ENCODE results near the gene CLEC4M.

CLEC4M gene

GRCh38 chr19:7766535-7766934, 3.5 kb downstream of the CLEC4M start:
- Histone ChIP-seq H3K9ac (ENCODE audit: low read length) (no peak overlapping the region), H3K79me2 (ENCODE audit: insufficient read depth, low read length) (no peaks in the 10 kb centered on the region), H3K4me1 (ENCODE audit: insufficient read depth, low read length, severe bottlenecking) (no peaks in the 10 kb centered on the region), H3K27me3 (ENCODE audit: insufficient read depth, low read length) (no peaks in the 10 kb centered on the region; the same call in 1 of the 2 replicates), H3F3A (ENCODE audit: insufficient read depth, low read length) (no peaks in the 10 kb centered on the region), H4K20me1 (ENCODE audit: insufficient read depth, low read length) (no peaks in the 10 kb centered on the region), H3K4me3 (ENCODE audit: low read depth, low read length, poor library complexity, severe bottlenecking) (no peak overlapping the region), H3K4me2 (ENCODE audit: low read length) (no peak overlapping the region), H3K9me3 (ENCODE audit: low read length) (no peaks in the 10 kb centered on the region), H2AFZ (ENCODE audit: low read length) (no peak overlapping the region), H3K36me3 (ENCODE audit: insufficient read depth, low read length) (no peaks in the 10 kb centered on the region), H3K9me2 (ENCODE audit: low read depth, low read length) (no peaks in the 10 kb centered on the region), H3K27ac (ENCODE audit: low read depth, low read length, poor library complexity, severe bottlenecking) (no peak overlapping the region)
- TF ChIP-seq CTCF (IDR thresholded peaks at IDR 0.05; ENCODE audit: low read length): no peak
- no peak for TF ChIP-seq EZH2 (IDR thresholded peaks at IDR 0.05; ENCODE audit: borderline replicate concordance, low read length)

DNA sequence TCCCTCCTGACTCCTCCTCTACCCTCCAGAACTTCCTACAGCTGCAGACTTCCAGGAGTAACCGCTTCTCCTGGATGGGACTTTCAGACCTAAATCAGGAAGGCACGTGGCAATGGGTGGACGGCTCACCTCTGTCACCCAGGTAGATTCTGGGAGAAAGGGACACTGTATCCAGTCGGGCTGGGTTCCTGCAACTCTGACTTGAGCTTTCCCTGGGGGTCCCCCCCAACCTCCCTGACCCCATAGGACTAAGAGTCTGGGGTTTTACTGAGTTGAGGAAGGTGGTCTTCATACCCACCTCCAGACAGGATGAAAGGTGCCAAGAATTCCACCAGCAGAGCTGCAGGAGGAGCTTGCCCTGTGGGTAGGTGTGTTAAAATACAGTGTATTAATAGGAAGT, 4.4 kb downstream of the CLEC4M start:
- Histone ChIP-seq H2AFZ (ENCODE audit: low read length) (no peak overlapping the region), H3K4me2 (ENCODE audit: low read length) (no peak overlapping the region), H3K27me3 (ENCODE audit: insufficient read depth, low read length) (no peaks in the 10 kb centered on the region; the same call in 1 of the 2 replicates), H3K36me3 (ENCODE audit: insufficient read depth, low read length) (no peaks in the 10 kb centered on the region), H3K9me3 (ENCODE audit: low read length) (no peaks in the 10 kb centered on the region), H3K9me2 (ENCODE audit: low read depth, low read length) (no peaks in the 10 kb centered on the region), H3K27ac (ENCODE audit: low read depth, low read length, poor library complexity, severe bottlenecking) (no peak overlapping the region), H3K4me3 (ENCODE audit: low read depth, low read length, poor library complexity, severe bottlenecking) (no peak overlapping the region), H3K9ac (ENCODE audit: low read length) (no peak overlapping the region), H3K4me1 (ENCODE audit: insufficient read depth, low read length, severe bottlenecking) (no peaks in the 10 kb centered on the region), H3K79me2 (ENCODE audit: insufficient read depth, low read length) (no peaks in the 10 kb centered on the region), H4K20me1 (ENCODE audit: insufficient read depth, low read length) (no peaks in the 10 kb centered on the region), H3F3A (ENCODE audit: insufficient read depth, low read length) (no peaks in the 10 kb centered on the region)
- TF ChIP-seq EZH2 (IDR thresholded peaks at IDR 0.05; ENCODE audit: borderline replicate concordance, low read length) (no peak), CTCF (IDR thresholded peaks at IDR 0.05; ENCODE audit: low read length) (no peak)

DNA sequence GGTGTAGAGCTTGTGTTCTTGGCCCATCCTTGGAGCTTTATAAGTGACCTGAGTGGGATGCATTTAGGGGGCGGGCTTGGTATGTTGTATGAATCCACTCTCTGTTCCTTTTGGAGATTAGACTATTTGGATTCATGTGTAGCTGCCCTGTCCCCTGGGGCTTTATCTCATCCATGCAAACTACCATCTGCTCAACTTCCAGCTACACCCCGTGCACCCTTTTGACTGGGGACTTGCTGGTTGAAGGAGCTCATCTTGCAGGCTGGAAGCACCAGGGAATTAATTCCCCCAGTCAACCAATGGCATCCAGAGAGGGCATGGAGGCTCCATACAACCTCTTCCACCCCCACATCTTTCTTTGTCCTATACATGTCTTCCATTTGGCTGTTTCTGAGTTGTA, 6.1 kb downstream of the CLEC4M start:
- no peaks in the 10 kb centered on the region; the same call in 1 of the 2 replicates for H3K27me3 ChIP-seq (ENCODE audit: insufficient read depth, low read length)
- H2AFZ ChIP-seq (ENCODE audit: low read length): no peak overlapping the region
- no peaks in the 10 kb centered on the region for H3K9me3 ChIP-seq (ENCODE audit: low read length)
- no peak overlapping the region for H3K4me2 ChIP-seq (ENCODE audit: low read length)
- no peak overlapping the region for H3K4me3 ChIP-seq (ENCODE audit: low read depth, low read length, poor library complexity, severe bottlenecking)
- no peaks in the 10 kb centered on the region for H3K4me1 ChIP-seq (ENCODE audit: insufficient read depth, low read length, severe bottlenecking)
- no peak overlapping the region for H3K9ac ChIP-seq (ENCODE audit: low read length)
- no peak overlapping the region for H3K27ac ChIP-seq (ENCODE audit: low read depth, low read length, poor library complexity, severe bottlenecking)
- no peak for TF ChIP-seq EZH2 (IDR thresholded peaks at IDR 0.05; ENCODE audit: borderline replicate concordance, low read length)
- no peak for TF ChIP-seq CTCF (IDR thresholded peaks at IDR 0.05; ENCODE audit: low read length)
- no peaks in the 10 kb centered on the region for H3F3A ChIP-seq (ENCODE audit: insufficient read depth, low read length)
- H3K9me2 ChIP-seq (ENCODE audit: low read depth, low read length): no peaks in the 10 kb centered on the region
- H3K79me2 ChIP-seq (ENCODE audit: insufficient read depth, low read length): no peaks in the 10 kb centered on the region
- no peaks in the 10 kb centered on the region for H4K20me1 ChIP-seq (ENCODE audit: insufficient read depth, low read length)
- no peaks in the 10 kb centered on the region for H3K36me3 ChIP-seq (ENCODE audit: insufficient read depth, low read length)
